ENCODE data around the gene ZBED6.

GRCh38 chr1:203764105-203765028 is 31.1 kb upstream of the ZBED6 start:
- no peak for TF ChIP-seq MNT (conservative IDR thresholded peaks at IDR 0.05)
- TF ChIP-seq RAD21 (CRISPR knock-in tag; conservative IDR thresholded peaks at IDR 0.05 in 1 of 2, IDR thresholded peaks at IDR 0.05 in 1 of 2) = no peak
- no peak for TF ChIP-seq HMGN3 (IDR thresholded peaks at IDR 0.05; ENCODE audit: borderline replicate concordance, extremely low read depth, insufficient read length, low read depth, low read length)
- TF ChIP-seq MLLT1 (IDR thresholded peaks at IDR 0.05) = no peak
- no peak for TF ChIP-seq SMARCB1 (IDR thresholded peaks at IDR 0.05; ENCODE audit: insufficient read length, low read depth)
- no peak for TF ChIP-seq CTCF (IDR thresholded peaks at IDR 0.05 in 2 of 3, conservative IDR thresholded peaks at IDR 0.05 in 1 of 3; ENCODE audit: insufficient read depth in 2 of 3, low read depth in 1 of 3, low read length in 3 of 3)
- TF ChIP-seq ZFP1 (CRISPR knock-in tag; IDR thresholded peaks at IDR 0.05) = no peak
- TF ChIP-seq KDM2B (CRISPR knock-in tag; IDR thresholded peaks at IDR 0.05) = no peak
- TF ChIP-seq RBFOX2 (IDR thresholded peaks at IDR 0.05; ENCODE audit: low read depth, low read length) = no peak
- TF ChIP-seq JUN (IDR thresholded peaks at IDR 0.05; ENCODE audit: borderline replicate concordance, low read depth, low read length) = no peak
- TF ChIP-seq JUN (CRISPR knock-in tag; IDR thresholded peaks at IDR 0.05; ENCODE audit: borderline replicate concordance) = no peak

Data from K562 (cell line).